KMS-11 (cell line): ENCODE results near the gene UBE2G1.

Source experiments
- H2AFZ ChIP-seq: fragments of 200-600 bp; sonication (generic); 2 replicates; pipeline ENCODE4 v1.6.1; 2016; ENCODE audit warnings: antibody characterized with exemption, mixed run types, low read depth
- H3K27ac ChIP-seq: fragments of 200-600 bp; sonication (generic); 2 replicates; pipeline ENCODE4 v1.6.1; 2016; ENCODE audit warnings: mild to moderate bottlenecking, mixed run types
- H3K27me3 ChIP-seq: fragments of 200-600 bp; sonication (generic); 2 replicates; pipeline ENCODE4 v1.6.1; 2017; ENCODE audit warnings: mild to moderate bottlenecking, low read depth, mixed run types, moderate library complexity; ENCODE audit not compliant: insufficient read depth
- H3K36me3 ChIP-seq: fragments of 200-600 bp; sonication (generic); 2 replicates; pipeline ENCODE4 v1.6.1; 2017; ENCODE audit warnings: mild to moderate bottlenecking, mixed run types; ENCODE audit not compliant: insufficient read depth
- H3K4me1 ChIP-seq: fragments of 200-600 bp; sonication (generic); 2 replicates; pipeline ENCODE4 v1.6.1; 2016; ENCODE audit warnings: mild to moderate bottlenecking, low read depth, mixed run types; ENCODE audit not compliant: poor library complexity, severe bottlenecking
- H3K4me2 ChIP-seq: fragments of 200-600 bp; sonication (generic); 2 replicates; pipeline ENCODE4 v1.7.0; 2016; ENCODE audit warnings: mild to moderate bottlenecking, mixed run types
- H3K4me3 ChIP-seq: fragments of 200-600 bp; sonication (generic); IDR thresholded peaks from 2 replicates; pipeline ENCODE4 v1.6.1; 2017; ENCODE audit warnings: low read depth, low read length, mixed read lengths; ENCODE audit not compliant: insufficient read depth
- H3K79me2 ChIP-seq: fragments of 200-600 bp; sonication (generic); 2 replicates; pipeline ENCODE4 v1.6.1; 2016; ENCODE audit warnings: low read depth, mixed run types; ENCODE audit not compliant: insufficient read depth
- H3K9ac ChIP-seq: fragments of 200-600 bp; sonication (generic); 2 replicates; pipeline ENCODE4 v1.6.1; 2016; ENCODE audit warnings: mild to moderate bottlenecking, mixed run types
- H4K20me1 ChIP-seq: fragments of 200-600 bp; sonication (generic); 2 replicates; pipeline ENCODE4 v1.6.1; 2016; ENCODE audit warnings: mild to moderate bottlenecking, mixed run types; ENCODE audit not compliant: insufficient read depth
- TF ChIP-seq, protein P1 (sequence below): fragments of 200-600 bp; sonication (generic); conservative IDR thresholded peaks from 2 replicates; pipeline ENCODE4 v1.6.1; 2017; ENCODE audit warnings: low read depth, mild to moderate bottlenecking, antibody characterized with exemption, low read length, moderate library complexity, mixed read lengths

UBE2G1 gene

DNA sequence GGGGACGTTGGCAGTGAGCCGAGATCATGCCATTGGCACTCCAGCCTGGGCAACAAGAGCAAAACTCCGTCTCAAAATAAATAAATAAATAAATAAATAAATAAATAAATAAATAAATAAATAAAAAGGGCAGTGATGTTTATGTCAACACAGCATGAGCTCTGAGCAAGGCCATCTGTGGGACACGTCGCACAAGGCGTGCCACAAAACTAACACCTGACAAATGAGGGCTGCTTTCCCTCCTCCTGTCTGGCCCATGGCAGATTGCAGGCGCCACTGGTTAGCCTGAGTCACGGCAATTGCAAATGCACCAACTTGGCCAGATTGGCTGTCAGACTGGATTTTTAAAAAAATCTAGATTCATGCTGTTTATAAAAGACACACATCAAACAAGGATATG is 41.4 kb upstream of the UBE2G1 start:
- no peak overlapping the region for H3K9ac ChIP-seq
- no peak overlapping the region for H2AFZ ChIP-seq
- H3K27ac ChIP-seq: no peak overlapping the region
- H3K4me2 ChIP-seq: no peak overlapping the region
- H4K20me1 ChIP-seq: no peaks in the 10 kb centered on the region
- no peaks in the 10 kb centered on the region for H3K27me3 ChIP-seq
- H3K4me1 ChIP-seq: peaks cover 2% of the 10 kb centered on the region
- no peaks in the 10 kb centered on the region for H3K36me3 ChIP-seq
- H3K4me3 ChIP-seq: no peak overlapping the region
- H3K79me2 ChIP-seq: no peaks in the 10 kb centered on the region
- TF ChIP-seq, protein P1, sequence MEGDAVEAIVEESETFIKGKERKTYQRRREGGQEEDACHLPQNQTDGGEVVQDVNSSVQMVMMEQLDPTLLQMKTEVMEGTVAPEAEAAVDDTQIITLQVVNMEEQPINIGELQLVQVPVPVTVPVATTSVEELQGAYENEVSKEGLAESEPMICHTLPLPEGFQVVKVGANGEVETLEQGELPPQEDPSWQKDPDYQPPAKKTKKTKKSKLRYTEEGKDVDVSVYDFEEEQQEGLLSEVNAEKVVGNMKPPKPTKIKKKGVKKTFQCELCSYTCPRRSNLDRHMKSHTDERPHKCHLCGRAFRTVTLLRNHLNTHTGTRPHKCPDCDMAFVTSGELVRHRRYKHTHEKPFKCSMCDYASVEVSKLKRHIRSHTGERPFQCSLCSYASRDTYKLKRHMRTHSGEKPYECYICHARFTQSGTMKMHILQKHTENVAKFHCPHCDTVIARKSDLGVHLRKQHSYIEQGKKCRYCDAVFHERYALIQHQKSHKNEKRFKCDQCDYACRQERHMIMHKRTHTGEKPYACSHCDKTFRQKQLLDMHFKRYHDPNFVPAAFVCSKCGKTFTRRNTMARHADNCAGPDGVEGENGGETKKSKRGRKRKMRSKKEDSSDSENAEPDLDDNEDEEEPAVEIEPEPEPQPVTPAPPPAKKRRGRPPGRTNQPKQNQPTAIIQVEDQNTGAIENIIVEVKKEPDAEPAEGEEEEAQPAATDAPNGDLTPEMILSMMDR: no peak

DNA sequence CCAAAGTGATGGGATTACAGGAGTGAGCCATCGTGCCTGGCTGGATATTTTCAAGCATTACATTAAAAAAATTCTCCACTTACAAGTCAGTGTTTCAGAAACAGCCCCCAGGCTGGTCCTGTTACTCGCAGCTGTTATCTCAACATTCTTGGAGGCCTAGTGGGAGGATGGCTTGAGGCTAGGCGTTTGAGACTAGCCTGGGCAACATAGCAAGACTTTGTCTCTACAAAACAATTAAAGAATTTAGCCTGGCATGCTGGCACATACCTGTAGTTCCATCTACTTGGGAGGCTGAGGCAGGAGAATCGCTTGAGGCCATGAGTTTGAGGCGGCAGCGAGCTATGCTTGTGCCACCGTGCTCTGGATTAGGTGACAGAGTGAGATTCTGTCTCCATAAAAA is 40.7 kb upstream of the UBE2G1 start:
- Histone ChIP-seq H3K27me3 (no peaks in the 10 kb centered on the region), H3K79me2 (no peaks in the 10 kb centered on the region), H2AFZ (no peak overlapping the region), H3K4me1 (no peaks in the 10 kb centered on the region), H3K4me2 (no peak overlapping the region), H3K4me3 (no peak overlapping the region), H3K27ac (no peak overlapping the region), H4K20me1 (no peaks in the 10 kb centered on the region), H3K36me3 (no peaks in the 10 kb centered on the region), H3K9ac (no peak overlapping the region)
- TF ChIP-seq, protein P1: no peak

DNA sequence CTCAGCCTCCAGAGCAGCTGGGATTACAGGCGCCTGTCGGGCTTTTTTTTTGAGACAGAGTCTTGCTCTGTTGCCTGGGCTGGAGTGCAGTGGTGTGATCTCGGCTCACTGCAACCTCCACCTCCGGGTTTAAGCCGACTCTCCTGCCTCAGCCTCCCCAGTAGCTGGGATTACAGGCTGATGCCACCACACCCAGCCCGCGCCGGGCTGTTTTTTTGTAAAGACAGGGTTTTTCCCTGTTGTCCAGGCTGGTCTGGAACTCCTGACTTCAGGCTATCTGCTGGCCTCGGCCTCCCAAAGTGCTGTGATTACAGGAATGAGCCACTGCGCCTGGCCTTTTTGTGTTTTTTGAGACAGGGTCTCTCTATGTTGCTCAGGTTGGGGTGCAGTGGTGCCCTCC is 39.9 kb upstream of the UBE2G1 start:
- Histone ChIP-seq H4K20me1 (no peaks in the 10 kb centered on the region), H3K4me2 (no peak overlapping the region), H3K4me1 (no peaks in the 10 kb centered on the region), H3K79me2 (no peaks in the 10 kb centered on the region), H3K36me3 (no peaks in the 10 kb centered on the region), H3K4me3 (no peak overlapping the region), H3K27me3 (no peaks in the 10 kb centered on the region), H2AFZ (no peak overlapping the region), H3K27ac (no peak overlapping the region), H3K9ac (no peak overlapping the region)
- TF ChIP-seq, protein P1: no peak

DNA sequence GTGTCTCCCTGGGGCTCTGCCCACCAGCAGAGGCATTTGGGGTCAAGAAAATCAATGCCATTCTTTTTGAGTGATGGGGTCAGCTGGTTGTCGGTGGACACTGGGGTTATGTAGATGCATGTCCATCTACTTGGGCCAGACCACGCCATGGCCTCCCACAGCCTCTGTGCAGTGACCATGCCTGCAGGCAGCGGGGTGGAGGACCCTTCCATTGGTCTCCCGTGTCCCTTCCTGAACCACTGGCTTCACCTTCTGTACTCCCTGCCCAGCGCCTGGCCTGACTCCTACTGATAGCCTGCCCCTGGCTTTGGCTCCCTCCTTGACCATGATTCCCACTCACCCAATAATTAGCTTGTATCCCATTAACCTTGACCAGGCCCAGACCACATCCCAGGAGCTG is 39.2 kb upstream of the UBE2G1 start:
- H3K4me3 ChIP-seq: no peak overlapping the region
- TF ChIP-seq, protein P1: no peak
- H3K9ac ChIP-seq: no peak overlapping the region
- no peak overlapping the region for H3K27ac ChIP-seq
- no peak overlapping the region for H2AFZ ChIP-seq
- H3K79me2 ChIP-seq: no peaks in the 10 kb centered on the region
- H3K4me2 ChIP-seq: no peak overlapping the region
- no peaks in the 10 kb centered on the region for H4K20me1 ChIP-seq
- H3K4me1 ChIP-seq: no peaks in the 10 kb centered on the region
- no peaks in the 10 kb centered on the region for H3K36me3 ChIP-seq
- no peaks in the 10 kb centered on the region for H3K27me3 ChIP-seq
